ENCODE results near the gene LRRC23. TPM values are rescaled to one million over a fixed set of nuclear protein-coding genes. Genes with fewer than 3 reads are reported as not detected.

LRRC23 gene
- total RNA-seq, 1 experiment from 2014 or later: 3.6 TPM

DNA sequence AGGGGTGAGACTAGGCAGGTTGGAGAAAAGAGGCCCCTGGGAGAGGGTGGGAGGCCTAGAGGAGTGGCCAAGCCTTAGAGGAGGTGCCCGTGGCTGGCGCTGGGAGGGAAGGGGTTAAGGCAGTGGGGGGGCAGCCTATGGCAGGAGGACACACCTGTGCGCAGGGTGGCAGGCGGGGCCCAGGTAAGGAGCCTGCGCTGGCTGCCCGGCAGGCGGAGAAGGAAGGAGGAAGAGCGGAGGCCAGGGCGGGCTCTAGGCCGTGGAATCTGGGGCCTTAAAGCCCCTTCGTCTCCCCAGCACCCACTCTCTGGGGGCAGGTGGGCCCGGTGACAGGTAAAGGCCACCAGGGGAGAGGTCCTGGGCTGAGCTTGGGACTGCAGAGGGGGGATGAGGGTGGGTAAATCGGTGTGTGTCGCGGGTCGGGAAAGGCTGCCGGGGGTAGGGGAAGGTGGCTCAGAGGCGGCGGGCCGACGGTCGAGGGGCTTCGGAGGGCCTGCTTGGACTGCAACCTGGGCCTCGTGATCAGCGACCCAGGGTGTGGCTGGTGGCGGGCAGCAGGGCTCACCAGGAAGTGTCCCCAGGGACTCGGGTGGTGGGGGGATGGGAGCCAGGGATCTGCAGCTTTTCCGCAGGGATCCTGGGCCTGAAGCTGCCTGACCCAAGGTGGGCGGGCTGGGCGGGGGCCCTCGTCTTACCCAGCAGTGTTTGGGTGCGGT is 58.6 kb downstream of the LRRC23 start:
- H3K27ac ChIP-seq: no peak overlapping the region
- H3K4me1 ChIP-seq: peaks cover 11% of the 10 kb centered on the region; the same call in 1 of the 2 replicates
- no peaks in the 10 kb centered on the region for H3K27me3 ChIP-seq
- H3K4me3 ChIP-seq: no peak overlapping the region
- no peak for DNase-seq
- H3K36me3 ChIP-seq: peaks cover 34% of the 10 kb centered on the region
- H3K9me3 ChIP-seq (replicated peaks): no peaks in the 10 kb centered on the region

Other genes starting within 250 kb of the LRRC23 start
- 25.1 and 28.7 TPM in 2 replicates for gene ING4, start 241.7 kb upstream of the LRRC23 start, total RNA-seq (2014; rRNA removed; shearing (Covaris generic))
- gene ZNF384, start 215.4 kb upstream of the LRRC23 start, total RNA-seq (2014; rRNA removed; shearing (Covaris generic)): 40.5 and 46.5 TPM in 2 replicates
- 0.15 and 0.28 TPM in 2 replicates for gene PIANP, start 204.0 kb upstream of the LRRC23 start, total RNA-seq (2014; rRNA removed; shearing (Covaris generic))
- gene COPS7A, start 180.8 kb upstream of the LRRC23 start, total RNA-seq (2014; rRNA removed; shearing (Covaris generic)): 34.1 and 35.9 TPM in 2 replicates
- gene MLF2, start 151.7 kb upstream of the LRRC23 start, total RNA-seq (2014; rRNA removed; shearing (Covaris generic)): 161 and 175 TPM in 2 replicates
- 84.2 and 89.9 TPM in 2 replicates for gene PTMS, start 138.5 kb upstream of the LRRC23 start, total RNA-seq (2014; rRNA removed; shearing (Covaris generic))
- gene LAG3, start 132.3 kb upstream of the LRRC23 start, total RNA-seq (2014; rRNA removed; shearing (Covaris generic)): 0.16 TPM in 1 of 2 replicates, not detected in the other
- not detected in 2 replicates for gene CD4, start 115.3 kb upstream of the LRRC23 start, total RNA-seq (2014; rRNA removed; shearing (Covaris generic))
- 2.2 and 3.5 TPM in 2 replicates for gene GPR162, start 83.0 kb upstream of the LRRC23 start, total RNA-seq (2014; rRNA removed; shearing (Covaris generic))
- gene P3H3, start 76.4 kb upstream of the LRRC23 start, total RNA-seq (2014; rRNA removed; shearing (Covaris generic)): 13.7 and 19.3 TPM in 2 replicates
- 2.2 and 3.2 TPM in 2 replicates for gene GNB3, start 63.9 kb upstream of the LRRC23 start, total RNA-seq (2014; rRNA removed; shearing (Covaris generic))
- gene CDCA3, start 53.5 kb upstream of the LRRC23 start, total RNA-seq (2014; rRNA removed; shearing (Covaris generic)): 96.8 and 104 TPM in 2 replicates
- 76.7 and 78.0 TPM in 2 replicates for gene USP5, start 52.7 kb upstream of the LRRC23 start, total RNA-seq (2014; rRNA removed; shearing (Covaris generic))
- 1,296 and 1,386 TPM in 2 replicates for gene TPI1, start 37.3 kb upstream of the LRRC23 start, total RNA-seq (2014; rRNA removed; shearing (Covaris generic))
- gene SPSB2, start 31.5 kb upstream of the LRRC23 start, total RNA-seq (2014; rRNA removed; shearing (Covaris generic)): 2.6 and 3.7 TPM in 2 replicates
- gene ENO2, start 9.8 kb downstream of the LRRC23 start, total RNA-seq (2014; rRNA removed; shearing (Covaris generic)): 1.8 and 2.1 TPM in 2 replicates
- gene ATN1, start 23.1 kb downstream of the LRRC23 start, total RNA-seq (2014; rRNA removed; shearing (Covaris generic)): 13.2 and 14.2 TPM in 2 replicates
- gene RNU7-1, start 39.0 kb downstream of the LRRC23 start, total RNA-seq (2014; rRNA removed; shearing (Covaris generic)): not detected in 2 replicates
- gene C12orf57, start 39.2 kb downstream of the LRRC23 start, total RNA-seq (2014; rRNA removed; shearing (Covaris generic)): 193 and 245 TPM in 2 replicates
- 0.18 and 0.38 TPM in 2 replicates for gene PTPN6, start 46.5 kb downstream of the LRRC23 start, total RNA-seq (2014; rRNA removed; shearing (Covaris generic))
- 310 and 322 TPM in 2 replicates for gene PHB2, start 65.8 kb downstream of the LRRC23 start, total RNA-seq (2014; rRNA removed; shearing (Covaris generic))
- gene EMG1, start 66.1 kb downstream of the LRRC23 start, total RNA-seq (2014; rRNA removed; shearing (Covaris generic)): 54.9 and 57.7 TPM in 2 replicates
- gene LPCAT3, start 113.7 kb downstream of the LRRC23 start, total RNA-seq (2014; rRNA removed; shearing (Covaris generic)): 19.6 and 19.9 TPM in 2 replicates
- 0.61 TPM in 1 of 2 replicates, not detected in the other for gene C1S, start 155.9 kb downstream of the LRRC23 start, total RNA-seq (2014; rRNA removed; shearing (Covaris generic))
- 1.5 and 3.4 TPM in 2 replicates for gene C1R, start 187.6 kb downstream of the LRRC23 start, total RNA-seq (2014; rRNA removed; shearing (Covaris generic))
- gene C1RL, start 204.4 kb downstream of the LRRC23 start, total RNA-seq (2014; rRNA removed; shearing (Covaris generic)): 4.0 and 4.7 TPM in 2 replicates
- gene RBP5, start 224.1 kb downstream of the LRRC23 start, total RNA-seq (2014; rRNA removed; shearing (Covaris generic)): not detected in 2 replicates
- gene CLSTN3, start 225.5 kb downstream of the LRRC23 start, total RNA-seq (2014; rRNA removed; shearing (Covaris generic)): 6.5 and 6.9 TPM in 2 replicates